GM21717 (cell line): Measurements from ENCODE around the gene NPHP1.
"Not testable (repeated sequence)": the region's sequence is repeated elsewhere in the genome, so short reads cannot be mapped to it uniquely, and the experiment has no call there.

Experiments used
- ATAC-seq: cut with Tn5 transposase; IDR thresholded peaks from one replicate; pipeline ENCODE4 v1.9.1; 2021; ENCODE audit warnings: mild to moderate bottlenecking, moderate library complexity; ENCODE audit not compliant: unreplicated experiment

NPHP1 gene

GRCh38 chr2:110204408-110205385 is at the start of gene NPHP1:
NPHP1 (minus strand) TSS chr2:110205013; CDS start chr2:110204968, 45 bp downstream.
- ATAC-seq, result peak; percentile 86

- ATAC-seq, result not testable (repeated sequence)
Observed at GRCh38 chr2:110248081-110248795, 43.4 kb upstream of the NPHP1 start.

GRCh38 chr2:110245488-110246435 is 40.9 kb upstream of the NPHP1 start:
- not testable (repeated sequence) for ATAC-seq

- ATAC-seq, result not testable (repeated sequence)
Observed at GRCh38 chr2:110243283-110243682, 38.5 kb upstream of the NPHP1 start.

GRCh38 chr2:110234514-110234913 is 29.7 kb upstream of the NPHP1 start:
- ATAC-seq, result not testable (repeated sequence)

- not testable (repeated sequence) for ATAC-seq
Observed at GRCh38 chr2:110229886-110230285, 25.1 kb upstream of the NPHP1 start.

GRCh38 chr2:110222626-110223025 is 17.8 kb upstream of the NPHP1 start:
- not testable (repeated sequence) for ATAC-seq

GRCh38 chr2:110221938-110222337 is 17.1 kb upstream of the NPHP1 start:
- ATAC-seq, result no peak

GRCh38 chr2:110220190-110220564 is 15.4 kb upstream of the NPHP1 start:
- no peak for ATAC-seq

- ATAC-seq, result no peak
Observed at GRCh38 chr2:110219496-110220189, 14.8 kb upstream of the NPHP1 start.

GRCh38 chr2:110218889-110219288 is 14.1 kb upstream of the NPHP1 start:
- not testable (repeated sequence) for ATAC-seq

- ATAC-seq, result no peak
Observed at GRCh38 chr2:110216803-110217202, 12.0 kb upstream of the NPHP1 start.

- ATAC-seq, result no peak
Observed at GRCh38 chr2:110216199-110216598, 11.4 kb upstream of the NPHP1 start.

GRCh38 chr2:110215566-110216158 is 10.8 kb upstream of the NPHP1 start:
- no peak for ATAC-seq

GRCh38 chr2:110215091-110215490 is 10.3 kb upstream of the NPHP1 start:
- ATAC-seq, result no peak

- ATAC-seq, result not testable (repeated sequence)
Observed at GRCh38 chr2:110213522-110213921, 8.7 kb upstream of the NPHP1 start.

GRCh38 chr2:110211938-110212858 is 7.4 kb upstream of the NPHP1 start, which contains the start of gene MTLN:
MTLN (minus strand) TSS chr2:110212547; CDS start chr2:110212525, 22 bp downstream.
- peak; percentile 83 for ATAC-seq

GRCh38 chr2:110205660-110206455 is 1.0 kb upstream of the NPHP1 start:
- no peak for ATAC-seq
